Adrenal gland (tissue), 12 donors: ENCODE data around the gene SARNP. TPM values are rescaled to one million over a fixed set of nuclear protein-coding genes. Genes with fewer than 3 reads are reported as not detected.

Source experiments
- DNase-seq, 7 donors: peaks; one replicate each; pipeline ENCODE4 v3.0.0-alpha.2; 2019 to 2020
- H3K27ac ChIP-seq, 5 donors: fragments of 200-600 bp; sonication (generic) in 4 of 5; 1 replicate in 3 of 5; 2 replicates in 2 of 5; pipeline versions ENCODE4 v1.5.1 to v1.8.0; 2016 to 2020; ENCODE audit warnings: mild to moderate bottlenecking in 1 of 5
- H3K27me3 ChIP-seq: fragments of 200-600 bp; 2 replicates; pipeline ENCODE4 v1.8.0; 2021
- H3K36me3 ChIP-seq, 2 donors: fragments of 200-600 bp; replicated peaks in 1 of 2; 1 replicate in 1 of 2; 2 replicates in 1 of 2; pipeline versions ENCODE4 v1.5.1 to v1.8.0; 2018 to 2022
- H3K4me1 ChIP-seq, 2 donors: fragments of 200-600 bp; replicated peaks in 1 of 2; 1 replicate in 1 of 2; 2 replicates in 1 of 2; pipeline versions ENCODE4 v1.5.1 to v1.8.0; 2018 to 2021
- H3K4me3 ChIP-seq, 4 donors: fragments of 200-600 bp; sonication (generic) in 3 of 4; one replicate each; pipeline ENCODE4 v1.5.1; 2016 to 2018
- H3K9me3 ChIP-seq, 3 donors: fragments of 200-600 bp; sonication (generic) in 1 of 3; replicated peaks in 1 of 3; 1 replicate in 2 of 3; 2 replicates in 1 of 3; pipeline versions ENCODE4 v1.5.1 to v1.8.0; 2016 to 2021
- POLR2A ChIP-seq, 2 donors: fragments of 450-650 bp; IDR thresholded peaks; one replicate each; pipeline ENCODE4 v1.6.1; 2017; ENCODE audit warnings: antibody characterized with exemption in 2 of 2, mild to moderate bottlenecking in 2 of 2, moderate library complexity in 1 of 2
- WGBS, 4 donors: extraction: QIAGEN DNeasy Blood & Tissue Kit in 2 of 4; methylation state at CpG; one replicate each; pipeline versions ENCODE4 v1.1.5 to v1.1.7; 2013 to 2017; 5-methylcytosine and 5-hydroxymethylcytosine counted together
- intact Hi-C, 2 donors: fragments of 100-400 bp; cut with DNase I; formaldehyde crosslinking; loops; one replicate each; pipeline versions ENCODE4 v1.14.1 to v1.15.0; 2022 to 2023
- polyA plus RNA-seq, 3 donors: library from polyadenylated mRNA; stranded (reverse); fragments of 200-250 nt in 2 of 3; fragments of 350-450 nt in 1 of 3; fragmentation: Illumina TruSeq in 1 of 3; extraction: RNeasy Lipid Tissue Mini Kit (QIAGEN cat#74804) in 1 of 3; gene quantifications; one replicate each; pipeline ENCODE4 v1.2.3, GENCODE V29; 2013 to 2014
- total RNA-seq, 9 donors: library from RNA; depleted of rRNA in 4 of 9; stranded (reverse); fragments of >200 nt in 4 of 9; fragments of 120-200 nt in 1 of 9; fragmentation: NEBNext Ultra II Directional in 1 of 9; extraction: Animal tissue kit (Norgen Biotek cat#: 25700) in 1 of 9; gene quantifications; one replicate each; pipeline versions ENCODE4 v1.1.0 to v1.2.4, GENCODE V29; 2013 to 2023
- TF ChIP-seq, protein P1 (sequence below), 6 experiments: fragments of 450-650 bp in 4 of 6; fragments of 200-600 bp in 2 of 6; sonication (generic) in 1 of 6; IDR thresholded peaks; 1 replicate in 5 of 6; 2 replicates in 1 of 6; pipeline versions ENCODE4 v1.5.1 to v1.8.0; 2016 to 2021; ENCODE audit warnings: antibody characterized with exemption in 6 of 6, mild to moderate bottlenecking in 2 of 6, moderate library complexity in 1 of 6
- donor health status: healthy with polysubstance abuse.
- donor health status: Bipolar disorder and iron deficiency.
- donor health status: DM: yes; HTN: yes; CAD: no.
- donor health status: DM: no; HTN: no; CAD: no.
- donor health status: DM: no; HTN: no; CAD: no.
- donor health status: DM: yes; HTN: yes; CAD: no.

Gene SARNP
- total and polyA plus RNA-seq, 12 donors = 23.2 to 148 (median 59.2) TPM

DNA sequence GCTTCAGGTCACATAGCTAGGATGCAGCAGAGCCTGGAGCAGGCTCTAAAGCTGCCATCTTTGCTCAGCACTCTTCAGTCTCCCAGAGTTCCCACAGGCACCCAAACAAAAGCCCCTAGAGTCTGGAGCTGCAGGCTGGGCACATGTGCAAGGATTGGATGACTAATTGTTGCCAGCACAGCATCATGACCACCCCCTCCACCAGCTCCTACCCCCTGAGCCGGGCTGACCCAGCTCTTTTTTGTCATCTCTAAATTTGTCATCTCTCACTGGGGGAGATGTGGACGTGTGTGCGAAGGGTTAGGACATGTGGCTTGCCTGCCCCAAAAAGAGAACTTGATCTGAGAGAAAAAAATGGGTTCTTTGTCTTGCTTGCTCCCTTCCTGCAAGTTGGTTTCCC, 29.5 kb upstream of the SARNP start:
- intact Hi-C loops = no loop called here
- H3K4me3 ChIP-seq = no peak overlapping the region
- no peaks in the 10 kb centered on the region for H3K36me3 ChIP-seq
- H3K27me3 ChIP-seq = no peaks in the 10 kb centered on the region
- H3K4me1 ChIP-seq = peaks cover 0 to 21% of the 10 kb centered on the region in 2 donors
- H3K27ac ChIP-seq = peak overlapping the region; percentile 59 to 96 (median 88)
- WGBS, 4 donors = 50 to 66% (median 55%) methylated on average over 3 of the region's 3 CpGs
- H3K9me3 ChIP-seq = no peaks in the 10 kb centered on the region
- peak in 4 of 7 donors; percentile 32 to 57 (median 52) for DNase-seq
- TF ChIP-seq POLR2A (IDR thresholded peaks at IDR 0.05) = no peak
- TF ChIP-seq, protein P1, sequence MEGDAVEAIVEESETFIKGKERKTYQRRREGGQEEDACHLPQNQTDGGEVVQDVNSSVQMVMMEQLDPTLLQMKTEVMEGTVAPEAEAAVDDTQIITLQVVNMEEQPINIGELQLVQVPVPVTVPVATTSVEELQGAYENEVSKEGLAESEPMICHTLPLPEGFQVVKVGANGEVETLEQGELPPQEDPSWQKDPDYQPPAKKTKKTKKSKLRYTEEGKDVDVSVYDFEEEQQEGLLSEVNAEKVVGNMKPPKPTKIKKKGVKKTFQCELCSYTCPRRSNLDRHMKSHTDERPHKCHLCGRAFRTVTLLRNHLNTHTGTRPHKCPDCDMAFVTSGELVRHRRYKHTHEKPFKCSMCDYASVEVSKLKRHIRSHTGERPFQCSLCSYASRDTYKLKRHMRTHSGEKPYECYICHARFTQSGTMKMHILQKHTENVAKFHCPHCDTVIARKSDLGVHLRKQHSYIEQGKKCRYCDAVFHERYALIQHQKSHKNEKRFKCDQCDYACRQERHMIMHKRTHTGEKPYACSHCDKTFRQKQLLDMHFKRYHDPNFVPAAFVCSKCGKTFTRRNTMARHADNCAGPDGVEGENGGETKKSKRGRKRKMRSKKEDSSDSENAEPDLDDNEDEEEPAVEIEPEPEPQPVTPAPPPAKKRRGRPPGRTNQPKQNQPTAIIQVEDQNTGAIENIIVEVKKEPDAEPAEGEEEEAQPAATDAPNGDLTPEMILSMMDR (IDR thresholded peaks at IDR 0.05) = no peak

DNA sequence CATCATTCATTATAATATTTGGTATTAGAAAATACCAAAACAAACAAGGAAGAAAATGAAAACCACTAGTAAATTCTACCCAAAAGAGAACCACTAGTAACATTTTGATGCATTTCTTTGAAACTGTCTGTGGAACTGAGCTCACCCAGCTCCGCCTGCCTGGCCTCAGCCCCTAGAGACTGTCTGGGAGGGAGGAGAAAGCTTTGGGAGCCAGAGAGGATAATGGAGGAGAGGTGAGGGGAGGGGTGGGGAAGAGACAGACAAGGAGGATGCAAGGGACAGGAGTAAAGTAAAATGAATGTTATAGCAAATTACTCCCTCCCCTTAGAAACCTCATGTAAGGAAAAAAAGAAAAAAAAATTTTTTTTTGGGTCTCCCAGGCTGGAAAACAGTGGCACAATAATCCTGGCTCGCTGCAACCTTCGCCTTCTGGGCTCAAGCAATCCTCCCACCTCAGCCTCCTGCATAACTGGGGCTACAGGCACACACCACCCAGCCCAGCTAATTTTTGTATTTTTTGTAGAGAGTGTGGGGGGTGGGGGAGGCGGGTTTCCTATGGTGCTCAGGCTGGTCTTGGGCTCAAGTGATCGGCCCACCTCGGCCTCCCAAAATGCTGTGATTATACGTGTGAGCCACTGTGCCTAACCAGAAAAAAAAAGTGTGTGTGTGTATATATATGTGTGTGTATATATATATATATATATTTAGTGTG, 28.4 kb upstream of the SARNP start:
- H3K27ac ChIP-seq = peak overlapping the region in 1 of 5 donors; percentile 21
- intact Hi-C loops = no loop called here

GRCh38 chr12:55845361-55845760, 27.8 kb upstream of the SARNP start:
- 74 to 85% (median 76%) methylated on average over 5 of the region's 5 CpGs for WGBS, 4 donors
- H3K4me1 ChIP-seq = peaks cover 0 to 16% of the 10 kb centered on the region in 2 donors
- H3K27ac ChIP-seq = peak overlapping the region in 1 of 5 donors; percentile 1

More for the DNA sequence above, 28.4 kb upstream of the SARNP start:
- H3K36me3 ChIP-seq = no peaks in the 10 kb centered on the region
- no peaks in the 10 kb centered on the region for H3K9me3 ChIP-seq
- TF ChIP-seq POLR2A (IDR thresholded peaks at IDR 0.05) = no peak
- TF ChIP-seq, protein P1 (IDR thresholded peaks at IDR 0.05) = no peak
- no peak overlapping the region for H3K4me3 ChIP-seq
- peaks cover 0 to 20% of the 10 kb centered on the region in 2 donors for H3K4me1 ChIP-seq
- H3K27me3 ChIP-seq = no peaks in the 10 kb centered on the region
- WGBS, 4 donors = 77 to 86% (median 82%) methylated on average over 7 of the region's 7 CpGs
- no peak for DNase-seq

GRCh38 chr12:55844961-55845360, 27.4 kb upstream of the SARNP start:
- TF ChIP-seq POLR2A (IDR thresholded peaks at IDR 0.05) = no peak
- TF ChIP-seq, protein P1 (IDR thresholded peaks at IDR 0.05) = no peak
- H3K9me3 ChIP-seq = no peaks in the 10 kb centered on the region
- H3K27ac ChIP-seq = peak overlapping the region in 1 of 5 donors; percentile 1
- H3K27me3 ChIP-seq = no peaks in the 10 kb centered on the region
- no peaks in the 10 kb centered on the region for H3K36me3 ChIP-seq
- intact Hi-C loops = no loop called here
- DNase-seq = no peak
- H3K4me1 ChIP-seq = peaks cover 0 to 16% of the 10 kb centered on the region in 2 donors
- no peak overlapping the region for H3K4me3 ChIP-seq
- WGBS, 4 donors = 73 to 85% (median 85%) methylated on average over 4 of the region's 4 CpGs

More at GRCh38 chr12:55845361-55845760, 27.8 kb upstream of the SARNP start:
- no peaks in the 10 kb centered on the region for H3K36me3 ChIP-seq
- H3K27me3 ChIP-seq = no peaks in the 10 kb centered on the region
- TF ChIP-seq, protein P1 (IDR thresholded peaks at IDR 0.05) = no peak
- no peak for TF ChIP-seq POLR2A (IDR thresholded peaks at IDR 0.05)
- H3K4me3 ChIP-seq = no peak overlapping the region
- H3K9me3 ChIP-seq = no peaks in the 10 kb centered on the region
- intact Hi-C loops = no loop called here
- DNase-seq = no peak
